AG04450 (cell line): ENCODE measurements around the gene ISL2. TPM values are rescaled to one million over a fixed set of nuclear protein-coding genes. Genes with fewer than 3 reads are reported as not detected.

Experiments
- CTCF ChIA-PET: fragments of 300-600, 350-600 bp; formaldehyde crosslinking; extraction: SDS; loops from one replicate; lab custom pipeline; 2022; ENCODE audit warnings: antibody characterized with exemption, inconsistent platforms; lab: Charles Lee
- POLR2A ChIA-PET: fragments of 350-600 bp; formaldehyde crosslinking; extraction: SDS; loops from one replicate; lab custom pipeline; 2021; ENCODE audit warnings: antibody characterized with exemption, inconsistent platforms; lab: Yijun Ruan, JAX
- DNase-seq: peaks from one replicate; pipeline ENCODE4 v3.0.0-alpha.2; 2011; ENCODE audit warnings: low read depth, low spot score
- H3K27ac ChIP-seq: one replicate; pipeline ENCODE4 v1.5.1; 2012; ENCODE audit warnings: low read depth, low read length, control low read depth
- H3K27me3 ChIP-seq: one replicate; pipeline ENCODE4 v1.6.0; 2012; ENCODE audit warnings: low read length; ENCODE audit not compliant: control insufficient read depth, insufficient read depth
- H3K4me3 ChIP-seq: 2 replicates; pipeline ENCODE4 v1.5.1; 2011; ENCODE audit warnings: mild to moderate bottlenecking, low read depth, low read length, control low read depth
- H3K9me3 ChIP-seq: 2 replicates; pipeline ENCODE4 v1.5.1; 2012; ENCODE audit warnings: low read length; ENCODE audit not compliant: control insufficient read depth, insufficient read depth
- CTCF ChIP-seq: IDR thresholded peaks from 2 replicates; pipeline ENCODE4 v1.5.1; 2011; ENCODE audit warnings: low read depth, low read length, control low read depth, inconsistent platforms
- polyA plus RNA-seq: library from polyadenylated mRNA; depleted of rRNA; stranded (reverse); fragments of >200 nt; gene quantifications from 2 replicates; pipeline ENCODE4 v1.2.3, GENCODE V29; 2011; rRNA removed

ISL2 gene
- polyA plus RNA-seq, 1 experiment = 0.83 TPM

- H3K4me3 ChIP-seq = no peak overlapping the region
- no peaks in the 10 kb centered on the region for H3K9me3 ChIP-seq
- TF ChIP-seq CTCF = no peak
- no peaks in the 10 kb centered on the region for H3K27me3 ChIP-seq
- no peak overlapping the region for H3K27ac ChIP-seq
- ChIA-PET CTCF (no interaction called here), POLR2A (no interaction called here)
- DNase-seq = no peak
Measured at GRCh38 chr15:76391309-76391708, 54.7 kb downstream of the ISL2 start.

- no peaks in the 10 kb centered on the region for H3K9me3 ChIP-seq
- DNase-seq = no peak
Measured at GRCh38 chr15:76391847-76392246, 55.3 kb downstream of the ISL2 start.

More at GRCh38 chr15:76391847-76392246, 55.3 kb downstream of the ISL2 start:
- ChIA-PET CTCF (no interaction called here), POLR2A (no interaction called here)
- no peak overlapping the region for H3K27ac ChIP-seq
- TF ChIP-seq CTCF = no peak
- H3K4me3 ChIP-seq = no peak overlapping the region
- H3K27me3 ChIP-seq = no peaks in the 10 kb centered on the region

Other genes with a start within 250 kb of the ISL2 start
- 152 and 208 TPM in 2 replicates for gene ETFA, start 25.3 kb upstream of the ISL2 start, polyA plus RNA-seq